K562 (cell line): ENCODE data around the gene TMEM181. TPM values are rescaled to one million over a fixed set of nuclear protein-coding genes. Genes with fewer than 3 reads are reported as not detected.

Experiments
- FOSL1 ChIP-seq: fragments of 200-800 bp; sonication (Bioruptor generic); conservative IDR thresholded peaks from 2 replicates; pipeline ENCODE4 v1.6.1; 2016; ENCODE audit warnings: missing genetic modification characterization, missing compliant biosample characterization
- FOXM1 ChIP-seq, 2 experiments: fragments of 450-650 bp in 1 of 2; sonication (generic) in 1 of 2; formaldehyde crosslinking in 1 of 2; IDR thresholded peaks; 2 replicates each; pipeline versions ENCODE4 v1.6.1 to v1.9.0; 2017 to 2022; ENCODE audit warnings: low read depth in 2 of 2, mild to moderate bottlenecking in 2 of 2, missing genetic modification reagents in 1 of 2, moderate library complexity in 1 of 2
- NR3C1 ChIP-seq: sonication (generic); formaldehyde crosslinking; IDR thresholded peaks from 2 replicates; pipeline ENCODE4 v1.8.1; 2022; ENCODE audit warnings: missing genetic modification reagents
- PHTF2 ChIP-seq: fragments of 250-450 bp; sonication (Bioruptor Pico); IDR thresholded peaks from 2 replicates; pipeline ENCODE4 v1.5.0; 2021; ENCODE audit warnings: mild to moderate bottlenecking
- SETDB1 ChIP-seq: IDR thresholded peaks from one replicate; pipeline ENCODE4 v1.6.1; 2012; ENCODE audit warnings: low read length, control low read depth, inconsistent platforms
- SOX6 ChIP-seq: fragments of 450-650 bp; IDR thresholded peaks from 2 replicates; pipeline ENCODE4 v1.6.1; 2014; ENCODE audit warnings: mild to moderate bottlenecking
- SP1 ChIP-seq: sonication (generic); formaldehyde crosslinking; IDR thresholded peaks from 2 replicates; pipeline ENCODE4 v1.8.1; 2022; ENCODE audit warnings: mild to moderate bottlenecking, missing genetic modification reagents
- SRSF1 ChIP-seq: fragments of 200-400 bp; formaldehyde crosslinking; IDR thresholded peaks from 2 replicates; pipeline ENCODE4 v1.6.1; 2017; ENCODE audit warnings: mild to moderate bottlenecking, low read depth, low read length, moderate library complexity
- TAF9B ChIP-seq: fragments of 450-650 bp; IDR thresholded peaks from 2 replicates; pipeline ENCODE4 v1.6.1; 2018; ENCODE audit warnings: mild to moderate bottlenecking; ENCODE audit not compliant: partially characterized antibody
- ZNF12 ChIP-seq: sonication (generic); formaldehyde crosslinking; IDR thresholded peaks from 2 replicates; pipeline ENCODE4 v1.4.0; 2020; ENCODE audit warnings: mild to moderate bottlenecking, missing genetic modification reagents
- polyA plus RNA-seq, 8 experiments: library from polyadenylated mRNA; depleted of rRNA in 4 of 8; stranded (reverse) in 5 of 8; unstranded in 3 of 8; fragments of >200 nt; fragmentation: Nextera tagmentation in 2 of 8; fragmentation: Illumina TruSeq in 1 of 8; extraction: Ambion mirVana in 2 of 8; extraction: Trizol in 1 of 8; gene quantifications; 2 replicates each; pipeline versions ENCODE4 v1.2.1 to v1.2.3, GENCODE V29; 2011 to 2014; ENCODE audit warnings: inconsistent platforms in 1 of 8, missing spikeins in 1 of 8
- total RNA-seq, 7 experiments: library from RNA; depleted of rRNA in 6 of 7; stranded (reverse); fragments of >200 nt in 6 of 7; fragmentation: Illumina TruSeq in 2 of 7; extraction: Trizol in 2 of 7; gene quantifications; 2 replicates each; pipeline versions ENCODE4 v1.2.1 to v1.2.3, GENCODE V29; 2011 to 2021; ENCODE audit warnings: low replicate concordance in 1 of 7
- TF ChIP-seq, protein P1 (sequence below), 2 experiments: IDR thresholded peaks in 1 of 2; conservative IDR thresholded peaks in 1 of 2; 2 replicates each; pipeline ENCODE4 v1.6.1; 2016; ENCODE audit warnings: low read depth in 2 of 2, mild to moderate bottlenecking in 1 of 2, missing compliant biosample characterization in 1 of 2, missing genetic modification characterization in 1 of 2, moderate library complexity in 1 of 2
- TF ChIP-seq, protein P2 (sequence below): fragments of 250-450 bp; sonication (Bioruptor Pico); IDR thresholded peaks from 2 replicates; pipeline ENCODE4 v1.5.0; 2022; ENCODE audit warnings: mild to moderate bottlenecking
- TF ChIP-seq, protein P3 (sequence below): conservative IDR thresholded peaks from 2 replicates; pipeline ENCODE4 v1.6.1; 2011; ENCODE audit warnings: low read depth, mild to moderate bottlenecking, low read length; ENCODE audit not compliant: control insufficient read depth
- TF ChIP-seq, protein P4 (sequence below): sonication (generic); formaldehyde crosslinking; IDR thresholded peaks from 2 replicates; pipeline ENCODE4 v1.8.0; 2022; ENCODE audit warnings: mild to moderate bottlenecking, missing genetic modification reagents

TMEM181 gene
- total and polyA plus RNA-seq, 9 of the 15 experiments (the other 6 are each of a cell fraction or from before 2014, with no cell fraction given), result 5.6 to 27.2 (median 19.9) TPM

DNA sequence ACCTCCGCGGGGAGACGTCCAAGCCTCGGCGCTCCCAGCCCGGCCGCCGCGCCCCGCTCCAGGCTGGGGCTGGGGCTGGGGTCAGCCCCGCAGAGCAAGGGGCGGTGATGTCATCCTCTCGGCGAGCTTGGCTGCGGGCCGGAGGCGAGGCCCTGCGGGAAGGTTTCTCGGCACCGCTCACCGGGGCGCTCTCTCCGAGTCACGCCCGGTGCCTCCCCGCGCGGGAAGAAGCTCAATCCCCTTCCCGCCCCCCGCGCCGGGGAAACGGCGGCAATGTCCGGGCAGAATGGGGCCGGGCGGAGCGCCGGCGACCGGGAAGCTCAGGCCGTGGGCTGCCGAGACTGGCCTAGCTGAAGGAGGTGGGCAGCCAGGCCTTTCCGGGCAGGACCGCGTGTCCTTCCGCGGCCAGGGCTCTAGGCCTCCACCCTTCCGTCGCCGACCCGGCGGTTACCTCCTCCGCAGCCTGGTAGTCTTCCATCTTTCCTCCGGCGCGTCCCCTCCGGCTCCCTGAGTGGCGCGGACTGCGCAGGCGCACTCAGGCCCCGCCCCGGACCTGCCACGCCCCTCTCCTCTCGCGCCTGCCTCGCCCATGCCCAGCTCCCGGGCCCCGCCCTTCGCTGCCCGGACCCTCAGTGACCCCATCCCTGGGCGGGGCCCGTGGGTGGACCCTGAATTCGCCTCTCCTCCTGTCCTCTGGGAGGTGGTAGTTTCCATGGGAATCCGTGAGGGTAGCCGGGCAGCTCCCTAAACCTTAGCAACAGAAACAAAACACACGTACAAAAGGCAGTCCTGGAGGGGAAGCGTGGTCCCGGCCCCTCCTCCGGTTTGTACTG, 84.6 kb downstream of the TMEM181 start, which contains the start of gene DYNLT1 (continued):
- TF ChIP-seq, protein P1, sequence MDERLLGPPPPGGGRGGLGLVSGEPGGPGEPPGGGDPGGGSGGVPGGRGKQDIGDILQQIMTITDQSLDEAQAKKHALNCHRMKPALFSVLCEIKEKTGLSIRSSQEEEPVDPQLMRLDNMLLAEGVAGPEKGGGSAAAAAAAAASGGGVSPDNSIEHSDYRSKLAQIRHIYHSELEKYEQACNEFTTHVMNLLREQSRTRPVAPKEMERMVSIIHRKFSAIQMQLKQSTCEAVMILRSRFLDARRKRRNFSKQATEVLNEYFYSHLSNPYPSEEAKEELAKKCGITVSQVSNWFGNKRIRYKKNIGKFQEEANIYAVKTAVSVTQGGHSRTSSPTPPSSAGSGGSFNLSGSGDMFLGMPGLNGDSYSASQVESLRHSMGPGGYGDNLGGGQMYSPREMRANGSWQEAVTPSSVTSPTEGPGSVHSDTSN (CRISPR knock-in tag; IDR thresholded peaks at IDR 0.05; ENCODE audit: low read depth), result no peak
- TF ChIP-seq, protein P1 (tag; conservative IDR thresholded peaks at IDR 0.05; ENCODE audit: low read depth), result no peak
- TF ChIP-seq SOX6 (peak; percentile 64; the same call in 1 of the 2 replicates), SRSF1 (peak; percentile 89; the same call in 1 of the 2 replicates), PHTF2 (CRISPR knock-in tag) (no peak), FOSL1 (tag) (peak; percentile 33; the same call in 1 of the 2 replicates), ZNF12 (no peak), SETDB1 (peak; percentile 60), NR3C1 (CRISPR knock-in tag) (peak; percentile 84; the same call in 1 of the 2 replicates), SP1 (peak; percentile 88), TAF9B (peak; percentile 86), FOXM1 (IDR thresholded peaks at IDR 0.05; ENCODE audit: low read depth) (no peak), FOXM1 (CRISPR knock-in tag; IDR thresholded peaks at IDR 0.05; ENCODE audit: low read depth) (peak; percentile 93)
- TF ChIP-seq, protein P2, sequence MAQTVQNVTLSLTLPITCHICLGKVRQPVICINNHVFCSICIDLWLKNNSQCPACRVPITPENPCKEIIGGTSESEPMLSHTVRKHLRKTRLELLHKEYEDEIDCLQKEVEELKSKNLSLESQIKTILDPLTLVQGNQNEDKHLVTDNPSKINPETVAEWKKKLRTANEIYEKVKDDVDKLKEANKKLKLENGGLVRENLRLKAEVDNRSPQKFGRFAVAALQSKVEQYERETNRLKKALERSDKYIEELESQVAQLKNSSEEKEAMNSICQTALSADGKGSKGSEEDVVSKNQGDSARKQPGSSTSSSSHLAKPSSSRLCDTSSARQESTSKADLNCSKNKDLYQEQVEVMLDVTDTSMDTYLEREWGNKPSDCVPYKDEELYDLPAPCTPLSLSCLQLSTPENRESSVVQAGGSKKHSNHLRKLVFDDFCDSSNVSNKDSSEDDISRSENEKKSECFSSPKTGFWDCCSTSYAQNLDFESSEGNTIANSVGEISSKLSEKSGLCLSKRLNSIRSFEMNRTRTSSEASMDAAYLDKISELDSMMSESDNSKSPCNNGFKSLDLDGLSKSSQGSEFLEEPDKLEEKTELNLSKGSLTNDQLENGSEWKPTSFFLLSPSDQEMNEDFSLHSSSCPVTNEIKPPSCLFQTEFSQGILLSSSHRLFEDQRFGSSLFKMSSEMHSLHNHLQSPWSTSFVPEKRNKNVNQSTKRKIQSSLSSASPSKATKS (CRISPR knock-in tag), result no peak
- TF ChIP-seq, protein P3, sequence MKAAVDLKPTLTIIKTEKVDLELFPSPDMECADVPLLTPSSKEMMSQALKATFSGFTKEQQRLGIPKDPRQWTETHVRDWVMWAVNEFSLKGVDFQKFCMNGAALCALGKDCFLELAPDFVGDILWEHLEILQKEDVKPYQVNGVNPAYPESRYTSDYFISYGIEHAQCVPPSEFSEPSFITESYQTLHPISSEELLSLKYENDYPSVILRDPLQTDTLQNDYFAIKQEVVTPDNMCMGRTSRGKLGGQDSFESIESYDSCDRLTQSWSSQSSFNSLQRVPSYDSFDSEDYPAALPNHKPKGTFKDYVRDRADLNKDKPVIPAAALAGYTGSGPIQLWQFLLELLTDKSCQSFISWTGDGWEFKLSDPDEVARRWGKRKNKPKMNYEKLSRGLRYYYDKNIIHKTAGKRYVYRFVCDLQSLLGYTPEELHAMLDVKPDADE, result peak; percentile 28; the same call in 1 of the 2 replicates
- TF ChIP-seq, protein P4, sequence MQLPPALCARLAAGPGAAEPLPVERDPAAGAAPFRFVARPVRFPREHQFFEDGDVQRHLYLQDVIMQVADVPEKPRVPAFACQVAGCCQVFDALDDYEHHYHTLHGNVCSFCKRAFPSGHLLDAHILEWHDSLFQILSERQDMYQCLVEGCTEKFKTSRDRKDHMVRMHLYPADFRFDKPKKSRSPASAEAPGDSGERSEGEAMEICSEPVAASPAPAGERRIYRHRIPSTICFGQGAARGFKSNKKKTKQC (CRISPR knock-in tag), result peak; percentile 94
